Islet of Langerhans (tissue), 1 donor: ENCODE data around the gene CCNL2.
"Not testable (repeated sequence)": the region's sequence is repeated elsewhere in the genome, so short reads cannot be mapped to it uniquely, and the experiment has no call there.

Experiments used
- FAIRE-seq: peaks from one replicate; lab custom pipeline; 2011; peaks lifted over from hg19 to GRCh38; lab: Jason Lieb, UNC

The CCNL2 gene

DNA sequence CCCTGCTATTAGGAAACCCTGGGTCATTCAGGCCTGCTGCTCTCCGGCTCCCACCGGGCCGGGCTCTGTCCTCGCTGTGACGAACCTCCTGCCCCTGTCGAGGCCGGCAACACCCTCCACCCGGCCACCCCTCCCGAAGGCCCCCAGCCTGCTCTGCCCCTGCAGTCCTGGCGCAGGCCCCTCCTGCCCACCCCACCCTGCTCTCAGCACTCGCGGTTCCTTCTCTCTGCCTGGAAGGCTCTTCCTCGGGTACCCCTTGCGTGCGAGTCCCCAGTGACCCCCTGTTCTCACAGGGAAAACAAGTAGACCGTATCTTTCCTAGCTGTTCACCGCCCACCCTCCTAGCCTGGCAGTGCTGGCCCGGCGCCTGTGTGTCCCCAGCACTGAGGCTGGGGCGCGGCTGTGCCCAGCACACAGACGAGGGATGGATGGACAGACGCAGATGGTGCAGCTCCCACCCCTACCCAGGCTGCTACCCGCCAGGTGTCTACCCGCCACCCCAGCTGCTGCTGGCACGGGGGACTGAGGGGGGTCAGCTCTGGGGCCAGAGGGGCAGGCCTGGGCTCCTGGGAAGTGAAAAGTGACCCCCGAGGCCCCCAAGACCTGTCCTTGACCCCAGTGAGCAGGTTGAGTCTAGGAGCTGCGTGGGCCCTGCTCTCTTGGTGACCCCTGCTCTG is 33.3 kb upstream of the CCNL2 start:
- no peak for FAIRE-seq

GRCh38 chr1:1431845-1432273 is 32.7 kb upstream of the CCNL2 start:
- FAIRE-seq = no peak

- FAIRE-seq = no peak
Measured at GRCh38 chr1:1430992-1431844, 32.1 kb upstream of the CCNL2 start.

- FAIRE-seq = peak; percentile 85
Measured at GRCh38 chr1:1430114-1430982, 31.2 kb upstream of the CCNL2 start.

DNA sequence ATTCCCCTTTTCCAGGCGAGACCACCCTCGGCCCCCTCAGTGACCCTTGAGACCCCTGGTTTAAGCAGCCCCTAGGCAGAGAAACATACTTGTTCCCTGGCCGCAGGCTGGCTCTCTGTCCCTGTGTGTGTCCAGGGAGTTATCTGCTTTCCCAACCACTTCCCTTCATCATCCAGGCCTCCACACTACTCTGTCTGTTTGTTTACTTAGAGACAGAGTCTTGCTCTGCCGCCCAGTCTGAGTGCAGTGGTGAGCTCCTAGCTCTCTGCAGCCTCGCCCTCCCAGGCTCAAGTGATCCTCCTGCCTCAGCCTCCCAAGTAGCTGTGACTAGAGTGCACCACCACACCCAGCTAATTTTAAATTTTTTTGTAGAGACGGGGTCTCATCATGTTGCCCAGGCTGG is 30.5 kb upstream of the CCNL2 start:
- no peak for FAIRE-seq

GRCh38 chr1:1428967-1429366 is 29.8 kb upstream of the CCNL2 start:
- not testable (repeated sequence) for FAIRE-seq

- no peak for FAIRE-seq
Measured at GRCh38 chr1:1428174-1428573, 29.0 kb upstream of the CCNL2 start.

DNA sequence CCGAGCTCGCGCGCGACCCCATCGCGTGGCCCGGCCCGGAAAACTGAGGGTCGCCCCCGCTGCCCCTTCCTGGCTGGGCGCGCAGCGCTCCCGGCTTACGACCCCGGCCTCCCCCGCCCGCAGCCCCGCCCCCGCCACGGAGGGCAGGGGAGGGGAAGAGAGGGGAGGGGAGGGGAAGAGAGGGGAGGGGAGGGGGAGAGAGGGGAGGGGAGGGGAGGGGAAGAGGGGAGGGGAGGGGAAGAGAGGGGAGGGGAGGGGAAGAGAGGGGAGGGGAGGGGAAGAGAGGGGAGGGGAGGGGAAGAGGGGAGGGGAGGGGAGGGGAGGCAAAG is 28.6 kb upstream of the CCNL2 start:
- FAIRE-seq = no peak

DNA sequence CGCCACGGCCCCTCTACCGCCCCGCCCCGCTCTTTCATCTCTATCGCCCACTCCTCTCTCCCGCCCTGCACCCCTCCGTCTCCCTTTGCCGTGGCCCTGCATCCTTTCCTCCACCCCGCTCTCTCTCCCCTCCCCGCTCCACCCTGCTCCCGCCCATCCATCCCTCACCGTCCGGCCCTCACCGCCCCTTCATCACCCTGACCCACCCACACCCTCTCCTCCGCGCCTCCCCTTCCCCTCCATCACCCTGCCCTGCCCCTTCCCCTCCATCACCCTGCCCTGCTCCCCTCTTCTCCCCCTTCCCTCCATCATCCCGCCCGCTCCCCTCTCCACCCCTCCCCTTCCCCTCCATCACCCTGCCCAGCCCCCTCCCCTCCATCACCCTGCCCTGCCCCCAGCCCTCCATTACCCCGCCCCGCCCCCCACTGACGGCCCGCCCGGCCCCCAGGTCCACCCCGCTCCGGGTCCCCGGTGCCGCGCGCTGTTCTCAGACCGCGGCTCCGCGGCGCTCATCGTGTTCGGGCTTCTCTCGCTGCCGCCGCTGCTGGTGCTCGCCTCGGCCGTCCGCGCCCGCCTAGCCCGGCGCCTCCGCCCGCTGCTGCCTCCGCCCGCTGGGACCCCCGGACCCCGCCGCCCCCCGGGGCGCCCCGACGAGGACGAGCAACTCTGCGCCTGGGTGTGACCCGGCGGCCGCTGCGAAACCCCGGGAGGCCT is 28.1 kb upstream of the CCNL2 start:
- FAIRE-seq = no peak

GRCh38 chr1:1426496-1427105 is 27.5 kb upstream of the CCNL2 start:
- no peak for FAIRE-seq

DNA sequence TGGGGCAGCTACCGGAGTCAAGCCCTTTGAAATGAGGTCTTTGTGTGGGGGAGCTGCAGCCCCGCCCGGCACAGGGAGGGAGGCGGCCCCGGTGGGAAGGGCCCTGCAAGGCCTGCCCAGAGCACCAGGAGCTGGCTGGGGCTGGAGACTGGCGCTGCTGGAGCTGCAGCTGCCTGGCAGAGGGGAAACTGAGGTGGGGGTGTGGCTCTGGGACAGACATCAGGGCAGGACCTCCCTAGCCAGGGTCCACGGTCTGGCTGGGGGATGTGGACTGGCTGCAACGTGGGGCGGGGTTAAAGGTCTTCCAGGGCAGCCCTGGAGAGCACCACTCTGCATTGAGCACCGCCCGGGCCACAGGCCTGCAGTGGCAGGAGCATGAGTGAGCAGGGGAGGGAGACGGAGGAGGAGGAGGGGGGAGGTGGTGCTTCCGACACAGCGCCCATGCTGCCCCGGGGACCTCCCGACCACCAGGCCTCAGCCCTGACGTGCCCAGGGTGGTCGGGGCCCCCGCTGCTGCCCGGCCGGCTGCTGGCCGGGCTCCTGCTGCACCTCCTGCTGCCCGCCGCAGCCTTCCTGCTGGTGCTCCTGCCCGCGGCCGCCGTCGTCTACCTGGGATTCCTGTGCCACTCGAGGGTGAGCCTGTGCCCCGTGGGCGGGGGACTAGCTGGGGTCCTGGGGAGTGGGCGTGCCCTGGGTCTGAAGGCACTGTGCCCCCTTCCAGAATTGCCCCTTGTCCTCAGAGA is 26.8 kb upstream of the CCNL2 start:
- FAIRE-seq = no peak

- FAIRE-seq = no peak
Measured at GRCh38 chr1:1425426-1425752, 26.3 kb upstream of the CCNL2 start.

- no peak for FAIRE-seq
Measured at GRCh38 chr1:1424707-1425106, 25.6 kb upstream of the CCNL2 start.

- FAIRE-seq = no peak
Measured at GRCh38 chr1:1423245-1423597, 24.1 kb upstream of the CCNL2 start.

GRCh38 chr1:1422465-1423244 is 23.5 kb upstream of the CCNL2 start:
- FAIRE-seq = no peak

DNA sequence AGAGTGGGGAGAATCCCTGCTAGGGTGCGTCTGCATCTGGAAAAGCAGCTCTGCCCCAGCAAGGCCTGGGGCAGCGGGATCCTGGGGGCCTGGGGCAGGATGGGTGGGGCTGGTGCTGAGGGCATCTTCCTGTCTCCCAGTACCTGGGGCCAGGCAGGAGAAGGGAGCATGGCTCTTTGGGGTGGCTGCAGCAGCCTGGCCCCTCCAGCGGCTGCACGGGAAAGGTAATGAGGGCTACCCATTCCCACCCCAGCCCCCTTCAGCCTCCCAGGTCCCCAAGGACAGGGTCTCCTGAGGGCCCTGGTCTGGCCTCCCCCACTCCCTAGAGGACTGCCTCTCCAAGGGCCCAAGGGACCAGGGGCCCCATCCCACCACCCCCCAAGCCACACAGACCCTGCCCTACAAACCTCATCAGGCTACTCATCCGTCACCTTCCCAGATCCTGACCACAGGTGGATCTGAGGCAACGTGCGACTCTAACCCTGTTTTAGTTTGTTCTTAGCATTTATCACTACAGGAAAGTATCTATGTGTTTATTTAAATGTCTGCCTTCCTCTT is 22.9 kb upstream of the CCNL2 start:
- FAIRE-seq = no peak

- FAIRE-seq = no peak
Measured at GRCh38 chr1:1421147-1421906, 22.2 kb upstream of the CCNL2 start, which contains the start of gene ANKRD65. ANKRD65 (minus strand) TSS chr1:1421276; CDS start chr1:1421005, 271 bp downstream.

- FAIRE-seq = no peak
Measured at GRCh38 chr1:1420654-1421141, 21.6 kb upstream of the CCNL2 start.
